Measurements from ENCODE around the gene NDUFA8.

The NDUFA8 gene

DNA sequence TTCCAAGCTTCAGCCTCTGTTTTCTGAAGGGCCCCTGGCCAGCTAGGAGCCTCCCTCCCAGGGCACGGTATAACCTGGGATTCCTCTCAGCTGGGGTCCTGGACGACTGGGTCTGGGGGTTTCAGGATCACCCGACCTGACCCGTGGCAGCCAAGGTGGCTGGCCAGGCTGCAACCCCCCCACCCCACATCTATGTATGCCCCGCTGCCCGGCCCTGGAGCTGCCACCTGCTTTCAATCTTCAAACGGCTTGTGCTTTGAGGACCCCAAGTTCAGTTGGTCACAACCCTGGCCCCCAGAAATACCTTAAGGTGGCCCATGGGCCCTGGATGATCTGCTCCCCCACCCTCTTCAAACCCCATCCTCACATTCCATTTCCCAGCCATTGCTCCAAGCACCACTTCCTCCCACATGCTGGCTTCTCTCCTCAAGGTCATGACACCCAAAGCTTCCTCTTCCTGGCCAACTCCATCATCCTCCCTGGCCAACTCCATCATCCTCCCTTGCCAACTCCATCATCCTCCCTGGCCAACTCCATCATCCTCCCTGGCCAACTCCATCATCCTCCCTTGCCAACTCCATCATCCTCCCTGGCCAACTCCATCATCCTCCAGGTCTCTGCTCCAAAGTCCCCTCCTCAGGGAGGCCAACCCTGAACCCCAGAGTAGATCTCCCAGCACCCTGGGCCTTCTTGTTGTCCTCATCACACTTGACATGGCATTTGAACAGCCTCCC, 49.3 kb downstream of the NDUFA8 start:
- H3K4me3 ChIP-seq (ENCODE audit: control insufficient read depth, low read depth, low read length): no peak overlapping the region
- DNase-seq (ENCODE audit: low read depth): no peak
- TF ChIP-seq, protein P1, sequence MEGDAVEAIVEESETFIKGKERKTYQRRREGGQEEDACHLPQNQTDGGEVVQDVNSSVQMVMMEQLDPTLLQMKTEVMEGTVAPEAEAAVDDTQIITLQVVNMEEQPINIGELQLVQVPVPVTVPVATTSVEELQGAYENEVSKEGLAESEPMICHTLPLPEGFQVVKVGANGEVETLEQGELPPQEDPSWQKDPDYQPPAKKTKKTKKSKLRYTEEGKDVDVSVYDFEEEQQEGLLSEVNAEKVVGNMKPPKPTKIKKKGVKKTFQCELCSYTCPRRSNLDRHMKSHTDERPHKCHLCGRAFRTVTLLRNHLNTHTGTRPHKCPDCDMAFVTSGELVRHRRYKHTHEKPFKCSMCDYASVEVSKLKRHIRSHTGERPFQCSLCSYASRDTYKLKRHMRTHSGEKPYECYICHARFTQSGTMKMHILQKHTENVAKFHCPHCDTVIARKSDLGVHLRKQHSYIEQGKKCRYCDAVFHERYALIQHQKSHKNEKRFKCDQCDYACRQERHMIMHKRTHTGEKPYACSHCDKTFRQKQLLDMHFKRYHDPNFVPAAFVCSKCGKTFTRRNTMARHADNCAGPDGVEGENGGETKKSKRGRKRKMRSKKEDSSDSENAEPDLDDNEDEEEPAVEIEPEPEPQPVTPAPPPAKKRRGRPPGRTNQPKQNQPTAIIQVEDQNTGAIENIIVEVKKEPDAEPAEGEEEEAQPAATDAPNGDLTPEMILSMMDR (IDR thresholded peaks at IDR 0.05; ENCODE audit: control insufficient read depth, insufficient read depth, low read depth, low read length, missing control alignments): no peak

DNA sequence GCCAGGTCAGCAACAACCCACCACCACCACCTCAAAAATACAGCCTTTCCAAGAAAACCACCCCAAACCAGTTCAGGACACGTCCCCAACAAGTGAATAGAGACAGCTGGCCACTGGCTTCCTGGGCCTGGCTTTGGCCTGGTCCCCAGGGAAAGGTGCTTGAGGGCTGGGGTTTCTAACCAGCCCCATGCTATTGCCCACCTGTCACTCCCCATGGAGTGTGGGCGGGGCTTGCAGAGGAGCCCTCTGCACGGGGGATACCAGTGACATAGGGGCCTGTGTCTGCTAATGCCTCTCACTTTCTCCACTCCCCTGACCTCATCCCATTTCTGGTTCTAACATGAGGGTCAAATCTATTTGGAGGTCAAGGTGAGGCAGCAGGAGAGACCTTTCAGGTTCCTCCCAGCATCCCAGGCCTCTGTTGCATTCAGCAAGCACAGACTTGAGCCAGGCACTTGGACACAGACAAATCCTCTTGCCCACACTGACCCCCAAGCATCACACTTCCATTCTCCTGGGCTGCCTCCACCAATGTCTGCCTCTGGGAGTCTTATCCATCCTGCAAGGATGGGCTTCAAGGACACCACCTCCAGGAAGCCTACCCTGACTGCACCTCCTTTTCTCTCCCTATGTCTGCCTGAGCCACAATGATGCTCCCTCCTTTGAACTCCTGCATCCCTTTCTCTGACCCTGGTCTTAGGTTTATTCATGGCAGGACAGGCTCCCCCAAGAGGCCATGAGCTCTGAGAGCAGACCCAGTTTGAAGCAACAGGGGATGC, 50.4 kb downstream of the NDUFA8 start:
- no peak overlapping the region for H3K4me3 ChIP-seq (ENCODE audit: control insufficient read depth, low read depth, low read length)

GRCh38 chr9:122107291-122107805, 52.2 kb downstream of the NDUFA8 start:
- TF ChIP-seq, protein P1 (IDR thresholded peaks at IDR 0.05; ENCODE audit: control insufficient read depth, insufficient read depth, low read depth, low read length, missing control alignments): no peak
- DNase-seq (ENCODE audit: low read depth): no peak
- H3K4me3 ChIP-seq (ENCODE audit: control insufficient read depth, low read depth, low read length): no peak overlapping the region

More for the DNA sequence above, 50.4 kb downstream of the NDUFA8 start:
- no peak for DNase-seq (ENCODE audit: low read depth)
- TF ChIP-seq, protein P1 (IDR thresholded peaks at IDR 0.05; ENCODE audit: control insufficient read depth, insufficient read depth, low read depth, low read length, missing control alignments): no peak

- TF ChIP-seq, protein P1 (IDR thresholded peaks at IDR 0.05; ENCODE audit: control insufficient read depth, insufficient read depth, low read depth, low read length, missing control alignments): no peak
- H3K4me3 ChIP-seq (ENCODE audit: control insufficient read depth, low read depth, low read length): no peak overlapping the region
- DNase-seq (ENCODE audit: low read depth): no peak
These were observed 53.0 kb downstream of the NDUFA8 start for GRCh38 chr9:122106576-122106975.

- H3K4me3 ChIP-seq (ENCODE audit: control insufficient read depth, low read depth, low read length): no peak overlapping the region
- DNase-seq (ENCODE audit: low read depth): no peak
- TF ChIP-seq, protein P1 (IDR thresholded peaks at IDR 0.05; ENCODE audit: control insufficient read depth, insufficient read depth, low read depth, low read length, missing control alignments): no peak
These were observed 55.6 kb downstream of the NDUFA8 start for GRCh38 chr9:122103985-122104384.

DNA sequence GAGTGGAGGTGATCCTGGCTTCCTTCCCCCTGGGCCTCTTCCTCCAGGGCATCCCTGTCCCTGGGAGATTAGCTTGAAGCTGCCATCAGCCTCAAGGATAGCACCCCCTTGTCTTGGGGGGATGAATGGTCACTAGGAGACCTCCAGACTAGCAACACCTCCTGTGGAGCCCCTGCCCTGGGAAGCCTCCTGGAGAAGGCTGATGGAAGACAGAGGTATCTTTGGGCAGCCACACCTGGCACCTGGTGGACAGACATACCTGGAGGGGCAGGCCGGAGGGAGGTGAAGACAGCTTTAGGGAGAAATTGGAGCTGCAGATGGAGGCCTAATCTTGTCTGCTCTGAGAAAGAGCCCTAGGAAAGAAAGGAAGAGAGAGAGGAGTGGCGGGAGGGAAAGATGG, 57.4 kb downstream of the NDUFA8 start:
- TF ChIP-seq, protein P1 (IDR thresholded peaks at IDR 0.05; ENCODE audit: control insufficient read depth, insufficient read depth, low read depth, low read length, missing control alignments): no peak
- H3K4me3 ChIP-seq (ENCODE audit: control insufficient read depth, low read depth, low read length): no peak overlapping the region
- DNase-seq (ENCODE audit: low read depth): no peak

Measured in AG09309 (cell line).